ENCODE data around the gene BCL6B.

BCL6B gene

DNA sequence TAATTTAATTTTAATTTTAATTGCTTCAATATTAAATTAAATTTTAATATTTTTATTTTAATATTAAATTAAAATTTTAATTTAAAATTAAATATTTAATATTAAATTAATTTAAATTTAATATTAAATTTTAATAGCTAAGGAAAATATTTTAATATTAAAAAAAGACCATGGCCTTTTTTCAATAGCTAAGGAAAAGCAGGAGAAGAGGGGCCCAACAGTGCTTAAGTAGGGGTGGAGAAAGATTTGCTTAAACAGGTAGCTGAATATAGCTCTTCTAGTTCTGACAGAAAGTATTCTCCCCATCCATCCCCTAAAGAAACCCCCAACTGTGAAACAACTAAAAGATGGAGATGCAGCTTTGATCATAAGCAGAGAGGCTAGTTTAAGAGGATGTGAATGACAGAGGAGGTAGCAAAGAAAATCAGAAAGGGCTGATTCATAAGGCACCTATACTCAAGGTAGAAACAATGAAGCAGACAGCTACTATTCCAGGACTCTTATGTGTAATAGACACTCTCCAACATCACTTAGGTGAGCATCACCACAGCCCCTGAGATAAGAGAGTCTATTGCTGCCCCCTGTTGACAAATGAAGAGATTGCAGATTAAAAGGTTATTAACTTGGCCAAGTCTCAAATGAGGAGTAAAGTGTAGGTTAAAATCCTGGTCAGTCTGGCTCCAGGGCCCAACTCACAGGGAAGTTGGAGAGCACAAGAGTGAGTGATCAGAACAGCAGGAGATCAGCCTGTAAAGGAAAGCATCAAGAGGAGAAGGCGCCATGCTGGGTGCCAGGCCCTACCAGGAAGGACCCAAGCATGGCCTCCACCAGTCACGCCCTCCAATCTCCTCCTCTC, 18.2 kb upstream of the BCL6B start:
- H3K36me3 ChIP-seq (ENCODE audit: low read length): no peaks in the 10 kb centered on the region; the same call in 1 of the 2 replicates
- TF ChIP-seq, protein P1, sequence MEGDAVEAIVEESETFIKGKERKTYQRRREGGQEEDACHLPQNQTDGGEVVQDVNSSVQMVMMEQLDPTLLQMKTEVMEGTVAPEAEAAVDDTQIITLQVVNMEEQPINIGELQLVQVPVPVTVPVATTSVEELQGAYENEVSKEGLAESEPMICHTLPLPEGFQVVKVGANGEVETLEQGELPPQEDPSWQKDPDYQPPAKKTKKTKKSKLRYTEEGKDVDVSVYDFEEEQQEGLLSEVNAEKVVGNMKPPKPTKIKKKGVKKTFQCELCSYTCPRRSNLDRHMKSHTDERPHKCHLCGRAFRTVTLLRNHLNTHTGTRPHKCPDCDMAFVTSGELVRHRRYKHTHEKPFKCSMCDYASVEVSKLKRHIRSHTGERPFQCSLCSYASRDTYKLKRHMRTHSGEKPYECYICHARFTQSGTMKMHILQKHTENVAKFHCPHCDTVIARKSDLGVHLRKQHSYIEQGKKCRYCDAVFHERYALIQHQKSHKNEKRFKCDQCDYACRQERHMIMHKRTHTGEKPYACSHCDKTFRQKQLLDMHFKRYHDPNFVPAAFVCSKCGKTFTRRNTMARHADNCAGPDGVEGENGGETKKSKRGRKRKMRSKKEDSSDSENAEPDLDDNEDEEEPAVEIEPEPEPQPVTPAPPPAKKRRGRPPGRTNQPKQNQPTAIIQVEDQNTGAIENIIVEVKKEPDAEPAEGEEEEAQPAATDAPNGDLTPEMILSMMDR (IDR thresholded peaks at IDR 0.05; ENCODE audit: insufficient read depth, low read length, poor library complexity, severe bottlenecking): peak; percentile 75
- no peak for TF ChIP-seq EZH2phosphoT487 (conservative IDR thresholded peaks at IDR 0.05; ENCODE audit: low read length)
- H3K9me3 ChIP-seq (ENCODE audit: insufficient read depth, low read length): no peaks in the 10 kb centered on the region
- H3K9me2 ChIP-seq (replicated peaks; ENCODE audit: insufficient read depth, low read length): no peaks in the 10 kb centered on the region
- H2AFZ ChIP-seq (ENCODE audit: low read depth, low read length, severe bottlenecking): no peak overlapping the region
- no peak overlapping the region for H3K27ac ChIP-seq (ENCODE audit: low read depth, low read length)
- H3F3A ChIP-seq (ENCODE audit: insufficient read depth): peaks cover 3% of the 10 kb centered on the region; the same call in 1 of the 2 replicates
- peaks cover 27% of the 10 kb centered on the region for H3K79me2 ChIP-seq (ENCODE audit: insufficient read depth, low read length)
- no peak overlapping the region for H3K4me3 ChIP-seq (ENCODE audit: insufficient read depth, low read length, poor library complexity, severe bottlenecking)
- H3K27me3 ChIP-seq (ENCODE audit: low read length): no peaks in the 10 kb centered on the region
- no peak overlapping the region for H3K9ac ChIP-seq (ENCODE audit: low read length)
- H4K20me1 ChIP-seq (ENCODE audit: low read depth, low read length): peaks cover 3% of the 10 kb centered on the region; the same call in 1 of the 2 replicates
- no peak overlapping the region for H3K4me2 ChIP-seq (ENCODE audit: low read depth, low read length, poor library complexity, severe bottlenecking)

DNA sequence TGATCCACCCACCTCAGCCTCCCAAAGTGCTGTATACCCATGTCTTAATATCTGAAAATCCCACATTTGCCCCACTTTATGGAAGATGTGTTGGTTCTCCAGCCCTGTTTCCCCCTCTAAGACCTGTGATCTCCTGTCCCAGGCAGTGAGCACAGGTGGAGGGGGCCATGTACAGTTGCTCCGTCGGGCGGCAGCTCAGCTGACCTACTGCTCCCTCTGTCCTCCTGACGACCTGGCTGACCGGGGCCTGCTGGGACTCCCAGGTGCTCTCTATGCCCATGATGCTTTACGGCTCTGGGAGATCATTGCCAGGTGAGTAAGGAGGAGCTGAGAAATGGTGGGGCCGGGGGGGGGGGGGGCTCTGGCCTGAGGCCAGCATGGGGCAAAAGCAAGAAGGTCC, 17.1 kb upstream of the BCL6B start:
- Histone ChIP-seq H3K27ac (ENCODE audit: low read depth, low read length) (no peak overlapping the region), H3K4me2 (ENCODE audit: low read depth, low read length, poor library complexity, severe bottlenecking) (no peak overlapping the region), H3K36me3 (ENCODE audit: low read length) (no peaks in the 10 kb centered on the region; the same call in 1 of the 2 replicates), H3K4me3 (ENCODE audit: insufficient read depth, low read length, poor library complexity, severe bottlenecking) (no peak overlapping the region), H3K27me3 (ENCODE audit: low read length) (no peaks in the 10 kb centered on the region), H3K79me2 (ENCODE audit: insufficient read depth, low read length) (peaks cover 38% of the 10 kb centered on the region), H3K9me3 (ENCODE audit: insufficient read depth, low read length) (no peaks in the 10 kb centered on the region), H4K20me1 (ENCODE audit: low read depth, low read length) (peaks cover 3% of the 10 kb centered on the region; the same call in 1 of the 2 replicates), H2AFZ (ENCODE audit: low read depth, low read length, severe bottlenecking) (no peak overlapping the region), H3K9me2 (replicated peaks; ENCODE audit: insufficient read depth, low read length) (no peaks in the 10 kb centered on the region), H3K9ac (ENCODE audit: low read length) (no peak overlapping the region), H3F3A (ENCODE audit: insufficient read depth) (peaks cover 3% of the 10 kb centered on the region; the same call in 1 of the 2 replicates)
- TF ChIP-seq, protein P1 (IDR thresholded peaks at IDR 0.05; ENCODE audit: insufficient read depth, low read length, poor library complexity, severe bottlenecking): no peak
- no peak for TF ChIP-seq EZH2phosphoT487 (conservative IDR thresholded peaks at IDR 0.05; ENCODE audit: low read length)

DNA sequence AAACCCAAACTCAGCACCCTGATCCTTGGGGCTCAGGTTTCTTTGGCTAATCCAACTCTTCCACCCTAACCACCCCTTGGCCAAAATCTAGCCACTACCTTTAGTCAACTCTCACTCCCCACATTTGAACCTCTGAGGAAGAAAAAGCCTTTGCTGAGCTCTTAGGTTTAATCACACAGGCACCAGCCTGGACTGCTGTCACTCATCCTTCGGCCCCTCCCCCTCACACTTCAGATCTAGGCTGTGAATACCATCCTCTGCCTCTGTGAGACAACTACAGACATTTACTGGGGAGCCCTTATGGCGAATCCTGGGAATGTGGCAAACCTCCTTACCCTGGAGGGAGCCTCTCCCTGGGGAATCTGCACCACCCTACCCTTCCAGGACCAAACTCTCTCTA, 15.7 kb upstream of the BCL6B start:
- no peaks in the 10 kb centered on the region for H3K27me3 ChIP-seq (ENCODE audit: low read length)
- peaks cover 3% of the 10 kb centered on the region; the same call in 1 of the 2 replicates for H4K20me1 ChIP-seq (ENCODE audit: low read depth, low read length)
- H3K36me3 ChIP-seq (ENCODE audit: low read length): no peaks in the 10 kb centered on the region; the same call in 1 of the 2 replicates
- no peak overlapping the region for H3K27ac ChIP-seq (ENCODE audit: low read depth, low read length)
- peaks cover 3% of the 10 kb centered on the region; the same call in 1 of the 2 replicates for H3F3A ChIP-seq (ENCODE audit: insufficient read depth)
- H2AFZ ChIP-seq (ENCODE audit: low read depth, low read length, severe bottlenecking): no peak overlapping the region
- H3K4me2 ChIP-seq (ENCODE audit: low read depth, low read length, poor library complexity, severe bottlenecking): no peak overlapping the region
- TF ChIP-seq, protein P1 (IDR thresholded peaks at IDR 0.05; ENCODE audit: insufficient read depth, low read length, poor library complexity, severe bottlenecking): no peak
- no peak for TF ChIP-seq EZH2phosphoT487 (conservative IDR thresholded peaks at IDR 0.05; ENCODE audit: low read length)
- H3K79me2 ChIP-seq (ENCODE audit: insufficient read depth, low read length): peaks cover 52% of the 10 kb centered on the region
- H3K4me3 ChIP-seq (ENCODE audit: insufficient read depth, low read length, poor library complexity, severe bottlenecking): no peak overlapping the region
- no peaks in the 10 kb centered on the region for H3K9me2 ChIP-seq (replicated peaks; ENCODE audit: insufficient read depth, low read length)
- H3K9me3 ChIP-seq (ENCODE audit: insufficient read depth, low read length): no peaks in the 10 kb centered on the region
- H3K9ac ChIP-seq (ENCODE audit: low read length): no peak overlapping the region
